AG08395 (cell line): Measurements from ENCODE around the gene CCDC88A.
"Not testable (repeated sequence)": the region's sequence is repeated elsewhere in the genome, so short reads cannot be mapped to it uniquely, and the experiment has no call there.

ENCODE experiments used
- DNase-seq: peaks from one replicate; pipeline ENCODE4 v3.0.0; 2012; ENCODE audit warnings: mixed read lengths, low spot score

CCDC88A gene

GRCh38 chr2:55302241-55302640 is 117.4 kb downstream of the CCDC88A start:
- no peak for DNase-seq

GRCh38 chr2:55301277-55301676 is 118.4 kb downstream of the CCDC88A start:
- DNase-seq = no peak

- no peak for DNase-seq
These were observed 123.3 kb downstream of the CCDC88A start for GRCh38 chr2:55296393-55296792.

GRCh38 chr2:55283083-55283482 is 136.6 kb downstream of the CCDC88A start:
- DNase-seq = no peak

- DNase-seq = peak; percentile 90
These were observed 137.3 kb downstream of the CCDC88A start for GRCh38 chr2:55282110-55282917.

- not testable (repeated sequence) for DNase-seq
These were observed 138.7 kb downstream of the CCDC88A start for GRCh38 chr2:55280851-55281546.

GRCh38 chr2:55279859-55280424 is 139.7 kb downstream of the CCDC88A start:
- DNase-seq = not testable (repeated sequence)

GRCh38 chr2:55279214-55279835 is 140.3 kb downstream of the CCDC88A start:
- DNase-seq = not testable (repeated sequence)

- DNase-seq = no peak
These were observed 142.3 kb downstream of the CCDC88A start for GRCh38 chr2:55277310-55277709.

GRCh38 chr2:55274346-55274745 is 145.3 kb downstream of the CCDC88A start:
- DNase-seq = not testable (repeated sequence)

GRCh38 chr2:55269645-55269990 is 150.0 kb downstream of the CCDC88A start:
- peak; percentile 4 for DNase-seq

GRCh38 chr2:55268907-55269644 is 150.6 kb downstream of the CCDC88A start, which contains the start of gene MTIF2:
Gene MTIF2 (minus strand): TSS chr2:55269231. CDS start chr2:55263858, 5,373 bp downstream.
- peak; percentile 95 for DNase-seq

GRCh38 chr2:55268288-55268906 is 151.3 kb downstream of the CCDC88A start:
- no peak for DNase-seq

- not testable (repeated sequence) for DNase-seq
These were observed 160.1 kb downstream of the CCDC88A start for GRCh38 chr2:55259586-55259985.

GRCh38 chr2:55252832-55253231 is 166.8 kb downstream of the CCDC88A start:
- no peak for DNase-seq

GRCh38 chr2:55247025-55247424 is 172.6 kb downstream of the CCDC88A start:
- no peak for DNase-seq

GRCh38 chr2:55245411-55245810 is 174.2 kb downstream of the CCDC88A start:
- DNase-seq = no peak

GRCh38 chr2:55242617-55243016 is 177.0 kb downstream of the CCDC88A start:
- DNase-seq = no peak

GRCh38 chr2:55241582-55241981 is 178.1 kb downstream of the CCDC88A start:
- not testable (repeated sequence) for DNase-seq

- DNase-seq = no peak
These were observed 179.9 kb downstream of the CCDC88A start for GRCh38 chr2:55239656-55240222.
